GM19395 (cell line): ENCODE measurements around the gene WDR7.
A peak's percentile ranks its signal among the peaks of the same experiment; 100 is the strongest.

Experiments used
- ATAC-seq: cut with Tn5 transposase; IDR thresholded peaks from one replicate; pipeline ENCODE4 v1.9.1; 2021; ENCODE audit warnings: mild to moderate bottlenecking, moderate library complexity; ENCODE audit not compliant: unreplicated experiment

The WDR7 gene

DNA sequence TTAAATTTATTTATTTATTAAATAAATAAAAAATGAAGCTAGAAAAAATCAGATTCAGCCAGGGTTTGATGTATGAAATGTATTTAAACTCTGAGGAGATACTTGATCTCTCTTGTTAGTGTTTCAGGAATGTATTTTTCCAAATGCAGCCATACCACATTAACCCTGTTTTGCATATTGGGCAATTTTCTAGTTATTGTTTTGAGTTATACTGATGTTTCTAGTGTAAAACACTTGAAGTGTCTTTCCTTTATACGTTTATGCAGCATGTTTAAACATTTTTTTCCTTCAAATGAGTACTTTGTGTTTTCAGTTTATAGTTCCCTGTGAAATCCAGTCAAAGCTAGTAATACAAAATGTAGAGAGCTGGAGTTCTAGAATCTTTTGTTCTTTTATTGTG, 69.9 kb downstream of the WDR7 start:
- ATAC-seq: no peak

DNA sequence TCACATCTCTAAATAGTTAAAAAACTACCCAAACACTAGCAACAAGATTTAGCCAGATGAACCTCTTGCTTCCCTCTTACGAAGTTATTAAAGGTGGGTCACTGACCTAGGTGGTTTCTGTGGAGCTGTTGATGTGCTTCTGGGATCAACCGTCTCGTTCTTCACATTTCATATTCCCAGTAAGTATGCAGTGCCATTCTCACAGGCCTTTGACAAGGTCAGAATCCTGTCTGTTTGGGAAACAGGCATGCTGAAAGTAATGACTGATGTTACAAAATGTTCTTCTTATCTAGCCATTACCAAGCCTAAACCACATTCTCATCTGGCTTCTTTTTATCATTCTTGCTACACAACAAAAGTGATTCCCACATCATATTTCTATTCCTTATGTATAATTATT, 70.3 kb downstream of the WDR7 start:
- ATAC-seq: no peak

DNA sequence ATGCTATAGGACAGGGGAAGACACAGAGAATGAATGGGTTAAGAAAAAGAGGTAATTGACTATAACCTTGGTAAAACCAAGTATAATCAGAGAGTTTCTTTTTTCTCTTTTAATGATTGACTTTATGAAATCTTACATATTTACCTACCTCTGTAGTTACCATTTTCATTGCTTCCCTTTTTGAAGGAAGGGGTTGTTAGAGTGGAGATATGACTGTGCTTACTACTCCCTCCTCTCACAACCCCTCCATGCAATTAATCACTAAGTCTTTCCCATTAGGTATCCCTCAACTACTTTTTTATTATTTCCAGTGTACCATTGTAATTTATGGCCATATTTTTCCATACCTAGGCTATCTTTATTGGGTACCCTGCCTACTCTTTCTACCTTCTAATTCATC, 71.4 kb downstream of the WDR7 start:
- ATAC-seq: no peak

DNA sequence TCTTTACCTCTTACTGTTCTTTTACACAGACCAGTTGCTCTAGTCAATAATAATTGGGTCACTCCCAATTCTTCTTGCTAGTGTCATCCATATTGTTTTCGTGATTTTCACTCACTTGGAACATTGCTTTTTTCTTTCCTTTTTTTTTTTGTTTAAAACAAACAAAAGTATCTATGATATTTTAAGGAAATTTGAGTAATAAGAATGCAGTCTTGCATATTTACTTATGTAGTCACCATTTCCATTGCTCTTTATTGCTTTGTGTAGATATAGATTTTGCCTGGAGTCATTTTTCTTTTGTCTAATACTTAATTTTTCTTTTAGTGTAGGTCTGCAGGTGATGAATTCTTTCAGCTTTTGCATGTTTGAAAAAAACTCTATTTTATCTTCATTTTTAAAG, 71.9 kb downstream of the WDR7 start:
- no peak for ATAC-seq

DNA sequence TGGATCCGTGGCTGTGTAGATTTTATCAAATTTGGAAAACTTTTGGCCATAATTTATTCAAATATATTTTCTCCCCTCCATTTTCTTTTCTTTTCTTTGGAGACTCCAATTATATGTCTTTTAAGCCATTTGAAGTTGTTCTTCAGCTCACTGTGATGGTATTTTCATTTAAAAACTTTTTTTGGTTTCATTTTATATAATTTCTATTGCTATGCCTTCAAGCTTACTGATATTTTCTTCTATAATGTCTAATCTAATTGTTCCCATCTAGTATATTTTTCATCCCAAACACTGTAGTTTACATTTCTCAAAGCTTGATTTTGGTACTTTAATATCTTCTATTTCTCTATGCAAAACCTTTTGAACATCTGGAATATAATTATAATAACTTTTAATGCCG, 72.5 kb downstream of the WDR7 start:
- ATAC-seq: no peak

DNA sequence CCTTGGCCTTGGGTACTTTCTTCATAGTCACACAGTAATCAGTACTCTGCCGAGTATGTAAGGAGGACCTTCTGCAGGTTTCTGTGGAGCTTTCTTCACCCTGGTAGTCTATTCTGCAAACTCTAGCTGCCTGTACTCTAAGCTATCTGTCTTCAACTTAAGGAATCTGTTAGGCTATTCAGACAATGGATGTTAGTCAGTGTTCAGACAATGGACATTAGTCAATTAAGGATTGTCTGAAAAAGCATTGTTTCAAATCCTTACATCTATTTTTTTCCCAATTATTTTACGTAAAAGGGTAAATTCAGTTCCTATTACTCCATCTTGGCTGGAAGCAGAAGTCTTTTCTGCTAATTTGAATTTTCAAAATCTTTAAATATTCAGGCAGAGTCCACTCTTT, 75.7 kb downstream of the WDR7 start:
- no peak for ATAC-seq

DNA sequence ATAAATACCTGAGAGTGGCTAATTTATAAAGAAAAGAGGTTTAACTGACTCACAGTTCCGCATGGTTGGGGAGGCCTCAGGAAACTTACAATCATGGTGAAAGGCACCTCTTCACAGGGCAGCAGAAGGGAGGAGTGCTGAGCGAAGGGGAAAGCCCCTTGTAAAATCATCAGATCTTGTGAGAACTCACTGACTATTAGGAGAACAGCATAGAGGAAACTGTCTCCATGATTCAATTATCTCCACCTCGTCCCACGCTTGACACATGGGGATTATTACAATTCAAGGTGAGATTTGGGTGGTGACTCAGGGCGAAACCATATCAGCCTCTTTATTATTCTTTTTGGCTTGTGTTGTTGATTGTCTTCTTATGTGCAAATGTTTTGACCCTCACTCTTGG, 76.2 kb downstream of the WDR7 start:
- ATAC-seq: no peak

DNA sequence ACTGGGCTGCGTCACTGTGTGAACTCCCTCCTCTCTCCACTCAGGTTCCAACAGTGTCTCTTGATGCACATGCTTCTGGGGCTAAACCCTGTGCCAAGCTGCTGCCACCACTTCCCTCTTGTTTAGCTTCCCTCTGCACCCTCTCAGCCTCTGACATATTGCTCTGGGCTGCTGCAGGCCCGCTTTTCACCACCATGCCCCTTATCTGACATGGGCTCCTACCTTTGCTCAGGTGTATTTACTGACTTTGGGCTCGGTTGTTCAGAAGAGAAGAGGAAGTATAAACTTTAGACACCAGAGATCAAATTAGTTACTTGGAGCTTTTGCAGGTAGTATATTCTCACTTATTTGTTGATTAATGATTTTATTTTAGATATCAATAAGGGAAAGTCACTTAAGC, 77.6 kb downstream of the WDR7 start:
- no peak for ATAC-seq

DNA sequence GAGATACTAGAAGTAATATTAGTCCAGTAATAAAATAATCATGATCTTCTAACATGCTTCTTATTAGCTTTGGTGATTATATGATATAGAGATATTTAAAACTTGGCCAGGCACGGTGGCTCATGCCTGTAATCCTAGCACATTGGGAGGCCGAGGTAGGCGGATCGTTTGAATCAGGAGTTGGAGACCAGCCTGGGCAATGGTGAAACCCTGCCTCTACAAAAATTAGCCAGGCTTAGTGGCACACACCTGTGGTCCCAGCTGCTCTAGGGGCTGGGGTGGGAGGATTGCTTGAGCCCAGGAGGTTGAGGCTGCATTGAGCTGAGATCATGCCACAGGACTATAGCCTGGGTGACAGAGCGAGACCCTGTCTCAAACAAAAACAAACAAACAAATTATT, 87.0 kb downstream of the WDR7 start:
- ATAC-seq: no peak

DNA sequence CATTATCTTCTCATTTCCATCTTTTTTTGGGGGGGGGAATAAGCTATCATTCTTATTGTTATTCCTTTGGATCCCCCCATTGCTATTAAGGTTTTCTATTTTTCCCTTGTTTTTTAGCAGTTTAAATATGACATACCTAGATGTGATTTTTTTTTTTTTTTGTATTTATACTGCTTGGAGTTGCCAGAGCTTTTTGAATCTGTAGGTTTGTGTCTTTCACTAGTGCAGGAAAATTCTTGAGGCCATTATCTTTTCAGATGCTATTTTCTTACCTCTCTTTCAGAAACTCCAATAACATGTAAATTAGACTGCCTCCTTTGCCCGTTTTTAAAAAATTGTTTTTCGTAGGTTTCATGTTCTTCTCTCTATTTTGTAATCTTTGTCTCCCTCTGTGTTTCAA, 88.6 kb downstream of the WDR7 start:
- ATAC-seq: no peak

DNA sequence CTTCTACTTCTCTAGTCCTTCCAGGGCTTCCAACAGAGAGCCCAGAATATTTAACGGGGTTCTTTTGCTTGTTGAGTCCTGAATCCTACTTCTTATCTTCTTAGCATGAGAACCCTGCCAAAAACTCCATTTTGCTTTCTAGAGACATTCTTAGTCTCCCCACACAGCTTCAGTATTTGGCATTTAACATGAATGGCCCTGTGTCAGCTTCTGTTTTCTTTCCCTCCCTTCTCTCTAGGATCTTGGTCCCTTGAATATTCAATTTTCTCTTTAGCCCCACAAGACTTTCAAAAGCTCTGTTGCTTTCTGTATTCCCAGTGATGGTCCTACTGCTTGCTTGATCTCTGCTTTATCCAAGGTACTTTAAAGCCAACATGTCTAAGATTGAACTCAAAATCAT, 89.5 kb downstream of the WDR7 start:
- ATAC-seq: no peak

DNA sequence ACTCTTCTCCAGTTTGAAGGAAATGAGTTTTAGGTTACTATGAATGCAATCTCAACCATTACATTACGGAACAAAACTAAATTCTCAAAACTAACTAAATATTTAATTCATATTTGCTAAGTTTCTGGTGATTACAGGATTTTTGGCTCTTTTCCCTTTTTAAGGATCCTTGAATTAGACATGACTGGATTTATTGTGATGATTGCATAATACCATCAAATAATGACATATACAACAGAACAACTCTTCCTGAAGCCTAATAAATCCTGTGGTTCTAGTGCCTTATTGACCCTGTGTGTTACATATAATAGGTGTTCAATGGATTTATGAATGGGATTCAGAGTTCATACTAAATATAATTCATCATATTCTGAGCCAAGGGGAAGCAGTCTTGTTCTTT, 90.5 kb downstream of the WDR7 start:
- ATAC-seq: no peak

DNA sequence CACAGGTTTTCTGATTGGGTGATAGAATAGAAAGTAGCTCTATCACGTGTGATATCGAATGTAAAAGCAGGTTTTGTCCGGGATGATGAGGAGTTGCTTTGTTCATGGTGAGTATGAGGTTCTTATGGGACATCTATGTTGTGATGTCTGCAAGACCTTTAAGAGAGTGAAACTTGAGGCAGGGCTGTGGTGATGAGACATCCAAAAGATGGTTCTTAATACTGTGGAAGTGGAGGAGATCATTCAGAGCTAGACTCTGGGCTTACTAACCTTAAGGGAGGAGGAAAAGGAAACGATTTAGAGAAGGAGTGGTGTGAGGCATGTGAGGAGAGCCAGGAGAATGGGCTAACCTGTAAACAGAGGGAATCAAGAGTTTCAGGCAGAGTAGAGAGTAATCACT, 92.0 kb downstream of the WDR7 start:
- ATAC-seq: no peak

DNA sequence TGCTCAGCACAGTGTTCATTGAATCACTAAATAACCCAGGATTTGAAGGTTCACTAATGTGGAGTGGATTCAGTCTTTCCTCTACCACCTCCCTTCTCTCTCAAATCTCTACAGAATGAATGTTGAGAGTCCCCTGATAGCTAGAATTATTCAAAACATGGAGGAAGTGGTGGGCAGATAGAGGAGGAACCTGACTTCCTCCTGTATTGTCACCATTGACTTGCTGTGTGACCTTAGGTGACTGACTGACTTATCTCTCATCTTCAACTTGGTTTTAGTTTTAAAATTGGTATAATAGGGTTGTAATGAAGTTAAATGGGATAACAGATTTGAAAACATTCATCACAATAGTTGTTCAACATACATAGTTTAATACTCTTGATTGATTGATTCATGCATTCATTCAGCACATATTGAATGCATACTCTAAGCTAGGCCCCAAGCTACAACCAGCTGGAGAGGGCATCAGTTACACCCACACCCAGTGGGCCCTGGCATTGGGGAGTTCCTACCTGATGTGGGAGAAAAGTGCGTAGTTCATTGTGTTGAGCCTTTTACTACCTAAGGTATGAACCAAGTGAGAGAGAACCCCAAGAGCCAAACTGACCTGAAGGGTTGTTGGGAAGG, 96.0 kb downstream of the WDR7 start:
- peak; percentile 63 for ATAC-seq

DNA sequence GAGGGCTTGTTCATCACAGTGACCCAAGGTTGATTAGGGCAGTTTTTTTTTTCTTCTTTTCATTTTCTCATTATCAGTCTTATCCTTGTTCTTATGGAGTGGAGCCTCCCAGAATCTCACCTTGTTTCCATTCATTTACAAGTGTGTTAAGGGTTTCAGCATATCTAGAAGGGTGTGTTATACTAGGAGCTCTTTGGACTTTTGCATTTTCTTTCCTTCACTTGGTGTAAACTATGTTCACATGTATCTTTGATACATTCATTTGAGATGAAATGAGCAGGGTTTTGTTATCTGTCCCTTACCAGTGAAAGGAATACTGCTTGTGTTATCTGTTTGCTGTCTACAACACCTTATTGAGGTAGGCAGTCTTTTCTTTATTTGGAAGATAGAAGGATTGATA, 96.7 kb downstream of the WDR7 start:
- ATAC-seq: no peak

DNA sequence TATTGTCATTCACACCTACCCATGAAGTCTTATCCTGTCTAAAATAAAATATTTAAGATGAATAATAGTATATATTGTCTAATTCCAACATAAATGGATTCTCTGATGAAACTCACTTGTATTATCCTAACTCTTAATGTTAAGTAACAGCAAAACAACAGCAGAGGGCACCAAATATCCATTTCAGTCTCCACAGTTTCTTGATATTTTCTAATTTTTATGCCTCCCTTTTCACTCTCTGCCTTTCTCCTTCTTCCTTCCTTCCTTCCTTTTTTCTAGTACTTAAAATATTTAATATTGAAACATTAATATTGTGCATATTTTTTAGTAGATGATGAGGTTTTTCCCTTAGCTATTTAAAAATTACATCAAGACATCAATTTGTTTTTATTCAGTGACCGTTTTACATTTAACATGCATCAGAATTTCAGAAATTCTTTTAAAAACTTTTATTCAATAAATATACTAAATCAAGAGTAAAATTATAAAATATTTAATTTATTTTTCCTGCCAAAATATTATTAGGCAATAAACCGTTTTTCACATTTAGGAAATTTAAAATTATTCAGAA, 97.6 kb downstream of the WDR7 start:
- no peak for ATAC-seq

DNA sequence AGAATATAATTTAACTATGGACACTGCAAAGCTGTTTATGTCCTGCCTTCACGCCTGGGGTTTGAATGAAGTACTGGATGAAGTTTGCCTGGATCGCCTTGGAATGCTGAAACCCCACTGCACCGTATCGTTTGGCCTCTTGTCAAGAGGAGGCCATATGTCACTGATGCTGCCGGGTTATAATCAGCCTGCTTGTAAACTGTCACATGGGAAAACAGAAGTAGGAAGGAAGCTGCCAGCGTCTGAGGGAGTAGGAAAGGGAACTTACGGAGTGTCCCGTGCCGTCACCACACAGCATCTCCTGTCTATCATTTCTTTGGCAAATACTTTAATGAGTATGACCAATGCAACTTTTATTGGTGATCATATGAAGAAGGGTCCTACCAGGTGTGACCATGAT, 105.8 kb downstream of the WDR7 start:
- no peak for ATAC-seq

DNA sequence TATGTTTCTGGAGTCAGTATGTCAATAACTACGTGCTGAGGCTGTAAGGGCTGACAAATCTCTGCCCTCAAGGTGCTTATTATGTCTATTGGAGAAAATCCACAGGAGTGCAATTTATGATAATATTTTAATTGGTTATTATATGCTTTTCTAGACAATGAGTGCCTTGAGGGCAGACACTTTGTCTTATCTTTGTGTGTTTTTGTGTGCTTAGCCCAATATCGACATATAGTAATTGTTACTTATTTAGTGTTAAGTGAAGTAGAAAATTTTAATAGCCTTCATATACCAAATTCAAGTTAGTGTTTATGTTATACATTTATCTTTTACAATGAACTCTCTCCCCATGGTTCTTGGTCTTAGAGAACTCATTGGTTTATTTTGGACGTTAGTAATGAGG, 118.9 kb downstream of the WDR7 start:
- no peak for ATAC-seq

DNA sequence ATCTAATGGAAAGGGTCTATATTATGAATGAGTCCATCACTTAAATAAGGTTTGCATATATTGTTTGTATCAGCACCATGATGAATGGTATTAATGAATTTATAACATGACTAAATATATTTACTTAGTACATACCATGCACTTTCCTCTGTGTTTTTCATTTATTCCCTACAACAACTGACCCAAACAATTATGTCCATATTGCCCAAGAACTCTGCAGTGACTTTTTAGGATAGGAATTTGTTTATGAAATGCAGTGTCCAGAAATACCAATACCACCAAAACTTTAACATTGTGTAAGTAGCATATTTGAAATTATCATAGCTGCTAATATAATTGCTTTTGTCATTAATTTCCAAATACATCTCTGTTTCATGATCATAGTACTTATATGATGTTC, 119.7 kb downstream of the WDR7 start:
- no peak for ATAC-seq

DNA sequence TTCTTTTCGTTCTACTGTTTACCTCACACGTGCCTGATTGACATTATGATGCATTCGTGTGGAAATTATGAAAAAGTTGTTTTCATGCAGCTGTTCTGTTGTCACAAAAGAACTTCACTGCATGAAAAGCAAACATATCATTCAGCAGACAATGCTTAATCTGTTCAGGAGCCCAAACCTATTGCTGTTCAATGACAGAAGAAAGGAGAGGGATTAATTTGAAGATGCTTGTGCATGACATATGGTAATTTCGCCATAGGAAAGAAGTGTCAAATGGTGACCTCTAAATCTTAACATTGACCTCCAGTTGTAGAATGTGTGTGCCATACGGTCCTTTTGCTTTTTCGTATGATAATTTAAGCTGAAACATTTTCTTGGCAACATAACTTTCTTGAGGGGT, 124.5 kb downstream of the WDR7 start:
- ATAC-seq: no peak

DNA sequence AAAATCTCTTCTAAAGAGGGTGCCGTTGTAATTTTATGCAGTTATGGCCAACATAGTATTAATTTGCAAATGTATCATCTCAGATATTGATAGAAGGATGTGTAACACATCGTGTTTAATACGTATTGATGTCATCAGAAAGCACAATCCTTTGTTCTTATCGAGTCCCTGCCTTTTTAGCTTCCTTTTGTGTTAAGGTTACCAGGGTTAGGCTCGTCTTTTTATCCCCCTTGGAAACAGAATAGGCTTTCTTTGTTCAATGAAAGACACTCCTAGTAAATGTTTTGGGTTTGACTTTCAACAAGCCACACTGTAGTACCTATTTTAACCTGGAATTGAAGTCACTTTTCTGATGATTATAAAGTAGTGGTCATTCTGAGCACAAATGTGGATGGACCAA, 136.2 kb downstream of the WDR7 start:
- ATAC-seq: no peak

DNA sequence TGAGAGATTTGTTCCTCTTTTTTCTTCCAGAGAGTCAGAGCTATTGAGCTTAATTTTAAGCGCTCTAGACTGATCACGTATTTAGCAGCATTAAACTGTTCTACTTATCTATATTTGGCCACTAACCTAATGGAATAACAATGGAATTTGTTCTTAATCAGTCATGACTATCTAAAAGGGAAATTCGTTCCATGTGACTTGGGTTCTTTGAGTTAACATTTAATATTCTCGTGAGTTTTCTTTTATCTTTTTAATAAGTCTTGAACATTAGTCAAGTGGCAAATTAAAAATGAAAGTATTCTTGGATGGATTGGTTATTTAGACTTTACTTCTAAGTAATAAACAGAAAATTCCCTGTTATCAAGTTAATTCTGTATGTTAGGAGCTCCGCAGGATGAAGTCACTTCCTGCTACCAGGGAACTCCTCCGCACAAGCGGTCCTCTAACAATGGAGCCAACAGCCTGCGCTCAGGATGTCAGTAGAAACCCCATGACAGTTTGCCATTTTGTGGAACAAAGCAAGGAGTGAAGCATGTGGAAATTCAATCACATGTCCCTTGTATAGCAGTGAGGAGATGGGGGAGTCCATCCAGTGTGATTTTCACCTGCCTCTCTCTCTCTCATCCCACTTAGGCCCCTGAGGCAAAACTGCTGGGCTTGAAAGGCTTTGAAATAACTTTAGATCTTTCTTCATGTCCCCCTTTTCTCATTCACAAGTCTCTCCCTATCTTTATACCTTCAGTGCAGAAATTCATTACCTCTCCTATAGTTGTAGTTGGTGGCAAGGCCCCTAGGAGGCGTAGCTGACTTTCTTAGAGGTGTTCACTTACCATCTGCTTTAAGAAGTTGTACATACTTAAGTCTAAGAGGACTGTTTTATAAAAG, 138.1 kb downstream of the WDR7 start:
- ATAC-seq: no peak

DNA sequence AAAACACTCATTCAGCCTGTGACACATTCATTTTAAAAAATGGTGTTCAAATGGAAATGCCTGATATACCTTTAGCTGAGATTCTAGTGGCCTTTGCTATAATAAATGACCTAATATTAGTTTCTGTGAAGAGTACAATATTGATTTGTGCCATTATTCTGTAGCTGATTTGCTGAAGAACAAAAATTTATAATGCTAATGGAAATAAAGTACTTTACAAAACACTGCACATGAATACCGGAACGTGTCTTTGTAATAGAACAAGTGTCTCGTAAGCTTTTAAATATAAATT, 138.7 kb downstream of the WDR7 start:
- ATAC-seq: no peak
